ENCODE results near the gene TAS1R3.

DNA sequence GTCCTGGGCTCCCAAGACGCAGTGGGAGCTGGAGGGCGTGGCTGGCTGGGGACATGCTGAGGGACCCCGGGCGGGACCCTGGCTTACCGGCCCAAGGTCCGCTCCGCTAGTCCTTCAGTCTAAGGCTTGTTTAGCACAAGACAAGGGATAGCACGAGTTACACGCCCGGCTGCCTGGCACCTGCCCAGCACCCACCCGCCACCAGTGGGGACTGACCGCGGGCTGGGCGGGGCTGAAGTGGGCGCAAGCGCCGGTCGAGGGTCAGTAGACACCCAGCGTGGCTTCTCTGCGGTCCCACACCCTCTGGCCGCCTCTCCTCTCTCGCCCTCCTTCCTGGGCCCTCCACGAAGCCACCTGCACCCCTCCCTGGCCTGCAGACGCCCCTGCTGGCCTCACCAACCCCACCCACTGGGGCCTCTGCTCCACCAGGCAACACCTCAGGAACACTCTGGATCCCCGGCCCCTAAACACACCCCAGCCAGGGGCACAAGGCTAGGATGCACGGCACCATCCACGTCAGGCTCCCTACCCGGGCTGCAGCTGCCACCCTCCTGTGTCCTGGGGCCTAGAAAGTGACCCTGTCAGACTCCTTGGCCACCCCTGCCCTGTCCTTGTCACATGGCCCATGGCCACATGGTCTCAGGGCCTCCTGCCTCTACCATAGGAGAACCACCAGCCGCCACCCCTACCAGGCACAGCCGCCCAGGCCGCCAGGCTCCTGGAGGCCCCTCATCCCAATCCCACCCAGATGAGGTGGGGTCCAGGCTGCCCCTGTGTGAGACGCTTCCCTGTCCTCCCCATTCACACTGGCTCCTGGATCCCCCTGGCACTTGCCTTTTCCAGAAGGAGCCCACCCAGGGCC is 6.1 kb downstream of the TAS1R3 start:
- TF ChIP-seq TCF4 (CRISPR knock-in tag; IDR thresholded peaks at IDR 0.05; ENCODE audit: borderline replicate concordance) (no peak), CREB5 (CRISPR knock-in tag; IDR thresholded peaks at IDR 0.05; ENCODE audit: low read depth) (no peak), ARNTL (CRISPR knock-in tag; IDR thresholded peaks at IDR 0.05; ENCODE audit: borderline replicate concordance, low read depth) (no peak), PPARA (CRISPR knock-in tag; IDR thresholded peaks at IDR 0.05; ENCODE audit: borderline replicate concordance) (no peak), CSDC2 (CRISPR knock-in tag; IDR thresholded peaks at IDR 0.05) (no peak), ZFP30 (CRISPR knock-in tag; IDR thresholded peaks at IDR 0.05) (no peak), BACH2 (CRISPR knock-in tag; IDR thresholded peaks at IDR 0.05; ENCODE audit: borderline replicate concordance) (no peak), TOX (CRISPR knock-in tag; IDR thresholded peaks at IDR 0.05; ENCODE audit: borderline replicate concordance) (no peak), ESRRG (CRISPR knock-in tag; IDR thresholded peaks at IDR 0.05) (no peak), ZC3H10 (CRISPR knock-in tag; IDR thresholded peaks at IDR 0.05) (no peak)
- TF ChIP-seq, protein P1, sequence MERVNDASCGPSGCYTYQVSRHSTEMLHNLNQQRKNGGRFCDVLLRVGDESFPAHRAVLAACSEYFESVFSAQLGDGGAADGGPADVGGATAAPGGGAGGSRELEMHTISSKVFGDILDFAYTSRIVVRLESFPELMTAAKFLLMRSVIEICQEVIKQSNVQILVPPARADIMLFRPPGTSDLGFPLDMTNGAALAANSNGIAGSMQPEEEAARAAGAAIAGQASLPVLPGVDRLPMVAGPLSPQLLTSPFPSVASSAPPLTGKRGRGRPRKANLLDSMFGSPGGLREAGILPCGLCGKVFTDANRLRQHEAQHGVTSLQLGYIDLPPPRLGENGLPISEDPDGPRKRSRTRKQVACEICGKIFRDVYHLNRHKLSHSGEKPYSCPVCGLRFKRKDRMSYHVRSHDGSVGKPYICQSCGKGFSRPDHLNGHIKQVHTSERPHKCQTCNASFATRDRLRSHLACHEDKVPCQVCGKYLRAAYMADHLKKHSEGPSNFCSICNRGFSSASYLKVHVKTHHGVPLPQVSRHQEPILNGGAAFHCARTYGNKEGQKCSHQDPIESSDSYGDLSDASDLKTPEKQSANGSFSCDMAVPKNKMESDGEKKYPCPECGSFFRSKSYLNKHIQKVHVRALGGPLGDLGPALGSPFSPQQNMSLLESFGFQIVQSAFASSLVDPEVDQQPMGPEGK (CRISPR knock-in tag; IDR thresholded peaks at IDR 0.05; ENCODE audit: borderline replicate concordance) = no peak
- TF ChIP-seq, protein P2, sequence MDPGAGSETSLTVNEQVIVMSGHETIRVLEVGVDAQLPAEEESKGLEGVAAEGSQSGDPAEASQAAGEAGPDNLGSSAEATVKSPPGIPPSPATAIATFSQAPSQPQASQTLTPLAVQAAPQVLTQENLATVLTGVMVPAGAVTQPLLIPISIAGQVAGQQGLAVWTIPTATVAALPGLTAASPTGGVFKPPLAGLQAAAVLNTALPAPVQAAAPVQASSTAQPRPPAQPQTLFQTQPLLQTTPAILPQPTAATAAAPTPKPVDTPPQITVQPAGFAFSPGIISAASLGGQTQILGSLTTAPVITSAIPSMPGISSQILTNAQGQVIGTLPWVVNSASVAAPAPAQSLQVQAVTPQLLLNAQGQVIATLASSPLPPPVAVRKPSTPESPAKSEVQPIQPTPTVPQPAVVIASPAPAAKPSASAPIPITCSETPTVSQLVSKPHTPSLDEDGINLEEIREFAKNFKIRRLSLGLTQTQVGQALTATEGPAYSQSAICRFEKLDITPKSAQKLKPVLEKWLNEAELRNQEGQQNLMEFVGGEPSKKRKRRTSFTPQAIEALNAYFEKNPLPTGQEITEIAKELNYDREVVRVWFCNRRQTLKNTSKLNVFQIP (CRISPR knock-in tag; IDR thresholded peaks at IDR 0.05; ENCODE audit: borderline replicate concordance, low read depth) = no peak
